GM12878 (cell line): Measurements from ENCODE around the gene B3GAT2. TPM values are rescaled to one million over a fixed set of nuclear protein-coding genes. Genes with fewer than 3 reads are reported as not detected.

Source experiments
- BACH1 ChIP-seq: fragments of 450-650 bp; IDR thresholded peaks from 2 replicates; pipeline ENCODE4 v1.6.1; 2017; ENCODE audit warnings: mild to moderate bottlenecking, borderline replicate concordance
- BHLHE40 ChIP-seq, 2 experiments: fragments of 450-650 bp in 1 of 2; IDR thresholded peaks; 2 replicates each; pipeline ENCODE4 v1.6.1; 2011 to 2017; ENCODE audit warnings: low read depth in 2 of 2, borderline replicate concordance in 1 of 2, improper control_type of control experiment in 1 of 2, low read length in 1 of 2, mild to moderate bottlenecking in 1 of 2
- CBX3 ChIP-seq: fragments of 200-600 bp; sonication (generic); IDR thresholded peaks from 2 replicates; pipeline ENCODE4 v1.6.1; 2016; ENCODE audit warnings: low read depth, borderline replicate concordance
- CREB1 ChIP-seq: IDR thresholded peaks from 2 replicates; pipeline ENCODE4 v1.6.1; 2012; ENCODE audit warnings: low read depth, mild to moderate bottlenecking, inconsistent platforms
- CREM ChIP-seq: IDR thresholded peaks from 2 replicates; pipeline ENCODE4 v1.6.1; 2014; ENCODE audit warnings: antibody characterized with exemption, low read depth
- DPF2 ChIP-seq: fragments of 450-650 bp; IDR thresholded peaks from 2 replicates; pipeline ENCODE4 v1.6.1; 2017; ENCODE audit warnings: mild to moderate bottlenecking
- HDGF ChIP-seq: fragments of 450-650 bp; IDR thresholded peaks from 2 replicates; pipeline ENCODE4 v1.6.1; 2016; ENCODE audit warnings: antibody characterized with exemption
- JUND ChIP-seq: IDR thresholded peaks from 2 replicates; pipeline ENCODE4 v1.6.1; 2012; ENCODE audit warnings: low read depth, mild to moderate bottlenecking, low read length, improper control_type of control experiment, moderate library complexity
- KDM1A ChIP-seq: fragments of 200-600 bp; sonication (generic); IDR thresholded peaks from 2 replicates; pipeline ENCODE4 v1.6.1; 2016; ENCODE audit warnings: borderline replicate concordance
- LARP7 ChIP-seq: fragments of 450-650 bp; IDR thresholded peaks from 2 replicates; pipeline ENCODE4 v1.6.1; 2017; ENCODE audit warnings: mild to moderate bottlenecking
- MEF2B ChIP-seq: fragments of 450-650 bp; IDR thresholded peaks from 2 replicates; pipeline ENCODE4 v1.6.1; 2018; ENCODE audit warnings: mild to moderate bottlenecking, moderate library complexity; ENCODE audit not compliant: partially characterized antibody, poor library complexity, severe bottlenecking
- MTA2 ChIP-seq: fragments of 450-650 bp; IDR thresholded peaks from 2 replicates; pipeline ENCODE4 v1.6.1; 2016; ENCODE audit warnings: low read depth, mild to moderate bottlenecking, moderate library complexity
- NBN ChIP-seq: fragments of 450-650 bp; IDR thresholded peaks from 2 replicates; pipeline ENCODE4 v1.6.1; 2016
- NFYB ChIP-seq: IDR thresholded peaks from 2 replicates; pipeline ENCODE4 v1.6.1; 2011; ENCODE audit warnings: low read depth, mild to moderate bottlenecking, low read length, improper control_type of control experiment, moderate library complexity; ENCODE audit not compliant: insufficient read depth
- NR2C2 ChIP-seq: IDR thresholded peaks from 2 replicates; pipeline ENCODE4 v1.6.1; 2011; ENCODE audit warnings: borderline replicate concordance, low read depth; ENCODE audit not compliant: control insufficient read depth, insufficient read length
- PAX8 ChIP-seq: fragments of 450-650 bp; IDR thresholded peaks from 2 replicates; pipeline ENCODE4 v1.6.1; 2017; ENCODE audit warnings: mild to moderate bottlenecking, moderate library complexity
- POLR2A ChIP-seq: IDR thresholded peaks from 2 replicates; pipeline ENCODE4 v1.6.1; 2011; ENCODE audit warnings: low read depth, mild to moderate bottlenecking, low read length
- SIX5 ChIP-seq: IDR thresholded peaks from 2 replicates; pipeline ENCODE4 v1.6.1; 2011; ENCODE audit warnings: mild to moderate bottlenecking, low read depth, low read length, moderate library complexity; ENCODE audit not compliant: severe bottlenecking
- SMARCA5 ChIP-seq: fragments of 450-650 bp; IDR thresholded peaks from 2 replicates; pipeline ENCODE4 v1.6.1; 2017; ENCODE audit warnings: mild to moderate bottlenecking
- SPI1 ChIP-seq: IDR thresholded peaks from 2 replicates; pipeline ENCODE4 v1.6.1; 2011; ENCODE audit warnings: low read depth, mild to moderate bottlenecking, low read length, moderate library complexity, borderline replicate concordance; ENCODE audit not compliant: insufficient read depth
- SRF ChIP-seq, 2 experiments: IDR thresholded peaks; 2 replicates each; pipeline ENCODE4 v1.6.1; 2011; ENCODE audit warnings: low read depth in 2 of 2, low read length in 2 of 2, mild to moderate bottlenecking in 1 of 2, moderate library complexity in 1 of 2
- TBL1XR1 ChIP-seq: IDR thresholded peaks from 2 replicates; pipeline ENCODE4 v1.6.1; 2012; ENCODE audit warnings: low read depth, low read length, improper control_type of control experiment
- TCF7 ChIP-seq: IDR thresholded peaks from 2 replicates; pipeline ENCODE4 v1.6.1; 2014; ENCODE audit warnings: antibody characterized with exemption, borderline replicate concordance
- WRNIP1 ChIP-seq: IDR thresholded peaks from 2 replicates; pipeline ENCODE4 v1.6.1; 2011; ENCODE audit warnings: low read depth, low read length, improper control_type of control experiment, borderline replicate concordance
- polyA plus RNA-seq, 11 experiments: library from polyadenylated mRNA; depleted of rRNA in 4 of 11; unstranded in 6 of 11; stranded (reverse) in 5 of 11; fragments of >200 nt; fragmentation: Nextera tagmentation in 4 of 11; fragmentation: Illumina TruSeq in 1 of 11; extraction: Ambion mirVana in 4 of 11; extraction: Trizol in 1 of 11; gene quantifications; 1 replicate in 1 of 11; 2 replicates in 10 of 11; pipeline versions ENCODE4 v1.2.1 to v1.2.3, GENCODE V29; 2011 to 2016; ENCODE audit warnings: inconsistent platforms in 2 of 11, missing spikeins in 2 of 11, low read depth in 1 of 11
- total RNA-seq, 4 experiments: library from RNA; depleted of rRNA in 3 of 4; stranded (reverse); fragments of >200 nt in 3 of 4; fragmentation: Illumina TruSeq in 1 of 4; extraction: Trizol in 1 of 4; gene quantifications; 2 replicates each; pipeline versions ENCODE4 v1.2.1 to v1.2.3, GENCODE V29; 2013 to 2021
- TF ChIP-seq, protein P1 (sequence below): fragments of 450-650 bp; IDR thresholded peaks from 2 replicates; pipeline ENCODE4 v1.6.1; 2017; ENCODE audit warnings: mild to moderate bottlenecking, moderate library complexity
- TF ChIP-seq, protein P2 (sequence below): fragments of 450-650 bp; IDR thresholded peaks from 2 replicates; pipeline ENCODE4 v1.6.1; 2016; ENCODE audit warnings: mild to moderate bottlenecking
- TF ChIP-seq, protein P3 (sequence below): fragments of 450-650 bp; IDR thresholded peaks from 2 replicates; pipeline ENCODE4 v1.6.1; 2014; ENCODE audit warnings: mild to moderate bottlenecking

Gene B3GAT2
- total and polyA plus RNA-seq, 10 of the 15 experiments (the other 5 are each of a cell fraction or from before 2014, with no cell fraction given) = 0.04 to 1.2 (median 0.22) TPM; not detected in 5

DNA sequence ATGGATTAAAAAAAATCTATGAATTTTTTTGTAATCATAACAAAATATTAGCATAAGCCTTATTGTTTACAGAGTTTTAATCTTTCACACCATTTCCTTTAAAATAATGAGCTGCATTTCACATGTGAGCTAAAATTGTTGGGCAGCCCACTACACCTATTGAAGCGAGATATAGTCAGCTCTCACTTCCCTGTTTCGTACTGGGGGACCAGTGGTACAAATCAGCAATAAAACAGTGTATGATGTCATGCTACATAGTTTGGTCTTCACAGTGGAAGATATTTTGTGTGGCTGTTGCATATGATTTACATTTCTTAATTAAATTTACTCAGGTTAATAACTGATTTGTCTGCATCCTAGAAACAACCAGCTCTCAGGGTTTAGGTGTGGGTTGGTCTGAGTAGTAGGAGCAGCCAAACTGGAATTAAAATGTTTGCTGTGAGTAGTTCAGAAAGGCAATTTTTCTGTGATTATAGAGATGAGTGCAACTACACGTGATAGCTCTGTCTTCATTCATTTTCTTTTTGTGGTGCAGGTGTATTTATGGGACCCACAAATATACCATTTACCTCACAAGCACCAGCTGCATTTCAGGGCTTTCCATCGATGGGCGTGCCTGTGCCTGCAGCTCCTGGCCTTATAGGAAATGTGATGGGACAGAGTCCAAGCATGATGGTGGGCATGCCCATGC is 99.3 kb downstream of the B3GAT2 start (continued):
- TF ChIP-seq CREB1 (peak; percentile 83), POLR2A (no peak), TBL1XR1 (no peak), NBN (0 out of 2 replicates have a peak, but pooled peaks have one; percentile 41), CREM (peak; percentile 70; the same call in 1 of the 2 replicates), JUND (no peak; the same call in 1 of the 2 replicates), WRNIP1 (no peak), BHLHE40 (IDR thresholded peaks at IDR 0.05; ENCODE audit: borderline replicate concordance in 1 of 2, low read depth in 2 of 2, low read length in 1 of 2) (peak; percentile 64 to 71; a peak in 3 of 4 replicates), SPI1 (peak; percentile 98), SMARCA5 (0 out of 2 replicates have a peak, but pooled peaks have one; percentile 25), NR2C2 (no peak), SRF (IDR thresholded peaks at IDR 0.05; ENCODE audit: low read depth in 2 of 2, low read length in 2 of 2) (no peak), SIX5 (no peak), TCF7 (no peak), MTA2 (peak; percentile 95), KDM1A (no peak), BACH1 (peak; percentile 67; the same call in 1 of the 2 replicates), DPF2 (peak; percentile 93), LARP7 (no peak), CBX3 (no peak), MEF2B (peak; percentile 56), PAX8 (0 out of 2 replicates have a peak, but pooled peaks have one; percentile 17), HDGF (no peak), NFYB (peak; percentile 50; the same call in 1 of the 2 replicates)
- TF ChIP-seq, protein P1, sequence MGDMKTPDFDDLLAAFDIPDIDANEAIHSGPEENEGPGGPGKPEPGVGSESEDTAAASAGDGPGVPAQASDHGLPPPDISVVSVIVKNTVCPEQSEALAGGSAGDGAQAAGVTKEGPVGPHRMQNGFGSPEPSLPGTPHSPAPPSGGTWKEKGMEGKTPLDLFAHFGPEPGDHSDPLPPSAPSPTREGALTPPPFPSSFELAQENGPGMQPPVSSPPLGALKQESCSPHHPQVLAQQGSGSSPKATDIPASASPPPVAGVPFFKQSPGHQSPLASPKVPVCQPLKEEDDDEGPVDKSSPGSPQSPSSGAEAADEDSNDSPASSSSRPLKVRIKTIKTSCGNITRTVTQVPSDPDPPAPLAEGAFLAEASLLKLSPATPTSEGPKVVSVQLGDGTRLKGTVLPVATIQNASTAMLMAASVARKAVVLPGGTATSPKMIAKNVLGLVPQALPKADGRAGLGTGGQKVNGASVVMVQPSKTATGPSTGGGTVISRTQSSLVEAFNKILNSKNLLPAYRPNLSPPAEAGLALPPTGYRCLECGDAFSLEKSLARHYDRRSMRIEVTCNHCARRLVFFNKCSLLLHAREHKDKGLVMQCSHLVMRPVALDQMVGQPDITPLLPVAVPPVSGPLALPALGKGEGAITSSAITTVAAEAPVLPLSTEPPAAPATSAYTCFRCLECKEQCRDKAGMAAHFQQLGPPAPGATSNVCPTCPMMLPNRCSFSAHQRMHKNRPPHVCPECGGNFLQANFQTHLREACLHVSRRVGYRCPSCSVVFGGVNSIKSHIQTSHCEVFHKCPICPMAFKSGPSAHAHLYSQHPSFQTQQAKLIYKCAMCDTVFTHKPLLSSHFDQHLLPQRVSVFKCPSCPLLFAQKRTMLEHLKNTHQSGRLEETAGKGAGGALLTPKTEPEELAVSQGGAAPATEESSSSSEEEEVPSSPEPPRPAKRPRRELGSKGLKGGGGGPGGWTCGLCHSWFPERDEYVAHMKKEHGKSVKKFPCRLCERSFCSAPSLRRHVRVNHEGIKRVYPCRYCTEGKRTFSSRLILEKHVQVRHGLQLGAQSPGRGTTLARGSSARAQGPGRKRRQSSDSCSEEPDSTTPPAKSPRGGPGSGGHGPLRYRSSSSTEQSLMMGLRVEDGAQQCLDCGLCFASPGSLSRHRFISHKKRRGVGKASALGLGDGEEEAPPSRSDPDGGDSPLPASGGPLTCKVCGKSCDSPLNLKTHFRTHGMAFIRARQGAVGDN = 0 out of 2 replicates have a peak, but pooled peaks have one; percentile 20
- TF ChIP-seq, protein P2, sequence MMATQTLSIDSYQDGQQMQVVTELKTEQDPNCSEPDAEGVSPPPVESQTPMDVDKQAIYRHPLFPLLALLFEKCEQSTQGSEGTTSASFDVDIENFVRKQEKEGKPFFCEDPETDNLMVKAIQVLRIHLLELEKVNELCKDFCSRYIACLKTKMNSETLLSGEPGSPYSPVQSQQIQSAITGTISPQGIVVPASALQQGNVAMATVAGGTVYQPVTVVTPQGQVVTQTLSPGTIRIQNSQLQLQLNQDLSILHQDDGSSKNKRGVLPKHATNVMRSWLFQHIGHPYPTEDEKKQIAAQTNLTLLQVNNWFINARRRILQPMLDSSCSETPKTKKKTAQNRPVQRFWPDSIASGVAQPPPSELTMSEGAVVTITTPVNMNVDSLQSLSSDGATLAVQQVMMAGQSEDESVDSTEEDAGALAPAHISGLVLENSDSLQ = peak; percentile 69
- TF ChIP-seq, protein P3, sequence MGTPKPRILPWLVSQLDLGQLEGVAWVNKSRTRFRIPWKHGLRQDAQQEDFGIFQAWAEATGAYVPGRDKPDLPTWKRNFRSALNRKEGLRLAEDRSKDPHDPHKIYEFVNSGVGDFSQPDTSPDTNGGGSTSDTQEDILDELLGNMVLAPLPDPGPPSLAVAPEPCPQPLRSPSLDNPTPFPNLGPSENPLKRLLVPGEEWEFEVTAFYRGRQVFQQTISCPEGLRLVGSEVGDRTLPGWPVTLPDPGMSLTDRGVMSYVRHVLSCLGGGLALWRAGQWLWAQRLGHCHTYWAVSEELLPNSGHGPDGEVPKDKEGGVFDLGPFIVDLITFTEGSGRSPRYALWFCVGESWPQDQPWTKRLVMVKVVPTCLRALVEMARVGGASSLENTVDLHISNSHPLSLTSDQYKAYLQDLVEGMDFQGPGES = no peak
